GM19372 (cell line): Measurements from ENCODE around the gene IQSEC1.

Source experiments
- ATAC-seq: cut with Tn5 transposase; IDR thresholded peaks from one replicate; pipeline ENCODE4 v1.9.1; 2021; ENCODE audit warnings: mild to moderate bottlenecking, low read depth, moderate library complexity; ENCODE audit not compliant: unreplicated experiment

IQSEC1 gene

GRCh38 chr3:12991861-12992281, 81.4 kb downstream of the IQSEC1 start:
- no peak for ATAC-seq

GRCh38 chr3:12991481-12991837, 81.8 kb downstream of the IQSEC1 start:
- ATAC-seq, result no peak

GRCh38 chr3:12990781-12991480, 82.3 kb downstream of the IQSEC1 start:
- no peak for ATAC-seq

GRCh38 chr3:12990306-12990705, 82.9 kb downstream of the IQSEC1 start:
- no peak for ATAC-seq

GRCh38 chr3:12988728-12989454, 84.3 kb downstream of the IQSEC1 start:
- no peak for ATAC-seq

GRCh38 chr3:12987602-12988001, 85.6 kb downstream of the IQSEC1 start:
- ATAC-seq, result no peak

- no peak for ATAC-seq
Measured at GRCh38 chr3:12986986-12987385, 86.2 kb downstream of the IQSEC1 start.

- ATAC-seq, result no peak
Measured at GRCh38 chr3:12986521-12986920, 86.7 kb downstream of the IQSEC1 start.

GRCh38 chr3:12986031-12986430, 87.2 kb downstream of the IQSEC1 start:
- ATAC-seq, result no peak

- no peak for ATAC-seq
Measured at GRCh38 chr3:12985148-12985547, 88.1 kb downstream of the IQSEC1 start.

- ATAC-seq, result no peak
Measured at GRCh38 chr3:12984023-12984823, 89.0 kb downstream of the IQSEC1 start.

- ATAC-seq, result no peak
Measured at GRCh38 chr3:12983319-12983718, 89.9 kb downstream of the IQSEC1 start.

- ATAC-seq, result no peak
Measured at GRCh38 chr3:12982619-12983101, 90.6 kb downstream of the IQSEC1 start.

- no peak for ATAC-seq
Measured at GRCh38 chr3:12981306-12982275, 91.6 kb downstream of the IQSEC1 start.

- ATAC-seq, result no peak
Measured at GRCh38 chr3:12980596-12981290, 92.5 kb downstream of the IQSEC1 start.

GRCh38 chr3:12979947-12980487, 93.2 kb downstream of the IQSEC1 start:
- no peak for ATAC-seq

GRCh38 chr3:12979151-12979946, 93.9 kb downstream of the IQSEC1 start:
- no peak for ATAC-seq

GRCh38 chr3:12978682-12979081, 94.5 kb downstream of the IQSEC1 start:
- no peak for ATAC-seq
